ENCODE results near the gene SPEN.

DNA sequence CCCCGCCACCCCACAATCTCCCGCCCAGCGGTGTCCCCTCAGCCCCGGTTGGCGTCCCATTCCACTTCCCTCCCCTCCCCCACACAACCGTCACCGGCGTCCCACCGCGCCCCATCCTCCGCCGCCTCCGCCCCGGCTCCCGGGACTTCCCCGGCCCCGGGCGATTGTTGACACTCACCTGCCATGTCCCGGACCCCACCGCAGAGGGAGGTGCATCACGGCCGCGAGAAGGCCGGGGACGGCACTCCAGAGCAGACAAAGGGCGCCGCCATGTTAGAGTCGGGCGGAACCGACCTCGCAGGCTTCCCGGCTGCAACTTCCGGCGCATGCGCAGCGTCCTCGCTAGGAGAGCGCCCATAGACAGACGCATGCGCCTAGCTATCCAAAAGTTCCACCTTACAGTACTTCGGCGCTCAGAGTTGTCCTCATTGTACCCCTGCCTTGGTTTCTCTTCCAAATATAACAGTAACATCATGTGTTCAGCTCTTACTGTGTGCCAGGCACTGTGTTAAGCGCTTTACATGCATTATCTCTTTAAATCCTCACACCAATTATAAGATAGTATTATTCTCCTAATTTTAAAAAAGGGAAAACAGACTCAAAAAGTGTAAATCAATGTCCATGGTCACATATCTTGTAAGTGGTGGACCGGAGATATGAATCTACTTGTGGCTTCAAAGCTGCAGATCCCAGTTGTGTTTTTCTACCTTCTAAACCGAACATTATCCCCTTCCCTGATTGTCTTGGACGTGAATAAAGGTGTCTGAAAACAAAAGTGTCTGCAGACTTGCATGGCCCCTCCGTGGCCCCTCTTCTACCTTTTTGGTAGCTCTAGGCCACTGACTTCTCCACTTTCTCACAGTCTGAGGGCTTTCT lies 128.5 kb downstream of the SPEN start, which contains the start of gene ZBTB17:
- TF ChIP-seq MAX (IDR thresholded peaks at IDR 0.05), result peak; percentile 39; the same call in 1 of the 2 replicates
- peak; percentile 84 for TF ChIP-seq TAF1 (IDR thresholded peaks at IDR 0.05; ENCODE audit: low read depth)
- peak; percentile 26; the same call in 1 of the 2 replicates for TF ChIP-seq CREB1 (IDR thresholded peaks at IDR 0.05; ENCODE audit: low read depth)
- no peak for TF ChIP-seq RAD21 (IDR thresholded peaks at IDR 0.05; ENCODE audit: low read depth)

Data from Ishikawa (cell line).